Fibroblast of skin of abdomen (primary cell): ENCODE results near the gene MAP3K9.
"Not testable (repeated sequence)": the region's sequence is repeated elsewhere in the genome, so short reads cannot be mapped to it uniquely, and the experiment has no call there.

Source experiments
- DNase-seq: peaks from one replicate; pipeline ENCODE4 v3.0.0-alpha.2; 2013

The MAP3K9 gene

GRCh38 chr14:70723276-70723675, 86.0 kb downstream of the MAP3K9 start:
- DNase-seq = no peak

DNA sequence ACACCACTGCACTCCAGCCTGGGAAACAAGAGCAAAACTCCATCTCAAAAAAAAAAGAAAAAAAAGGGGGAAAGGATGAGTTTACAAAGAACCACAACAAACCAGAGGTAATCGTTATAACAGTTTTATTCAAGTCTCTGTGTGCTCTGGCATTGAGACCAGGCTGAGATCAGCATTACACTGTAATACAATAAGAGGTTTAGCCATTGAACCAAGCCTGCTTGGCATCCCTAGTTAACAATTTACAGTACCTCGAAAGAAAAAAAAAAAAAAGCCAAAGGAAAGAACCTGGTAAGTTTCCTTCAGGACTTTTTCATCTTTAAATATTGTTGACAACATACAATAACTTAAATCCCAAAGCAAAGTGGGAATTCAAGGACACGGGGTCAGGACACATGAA, 86.9 kb downstream of the MAP3K9 start:
- no peak for DNase-seq

DNA sequence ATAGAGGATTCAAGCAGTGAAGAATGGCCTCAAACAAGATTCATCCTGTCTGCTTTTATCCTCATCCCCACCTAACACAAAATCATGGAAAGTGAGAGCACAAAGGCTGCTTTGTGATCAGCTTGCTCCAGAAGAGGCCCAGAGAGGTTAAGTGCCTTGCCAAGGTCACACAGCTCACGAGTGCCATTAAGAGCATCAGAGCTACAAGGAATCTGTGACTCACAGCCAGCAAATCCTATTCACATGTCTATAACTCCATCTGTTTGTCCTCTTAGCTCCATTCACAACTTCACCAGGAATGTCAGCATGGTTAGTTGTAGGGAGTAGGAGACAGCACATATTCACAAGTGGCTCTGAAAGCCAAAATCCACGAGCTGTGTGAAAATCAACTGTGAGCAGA, 87.8 kb downstream of the MAP3K9 start:
- no peak for DNase-seq

- no peak for DNase-seq
Observed at GRCh38 chr14:70718383-70719118, 90.8 kb downstream of the MAP3K9 start.

GRCh38 chr14:70716958-70717357, 92.4 kb downstream of the MAP3K9 start:
- DNase-seq = no peak

GRCh38 chr14:70716483-70716882, 92.8 kb downstream of the MAP3K9 start:
- no peak for DNase-seq

DNA sequence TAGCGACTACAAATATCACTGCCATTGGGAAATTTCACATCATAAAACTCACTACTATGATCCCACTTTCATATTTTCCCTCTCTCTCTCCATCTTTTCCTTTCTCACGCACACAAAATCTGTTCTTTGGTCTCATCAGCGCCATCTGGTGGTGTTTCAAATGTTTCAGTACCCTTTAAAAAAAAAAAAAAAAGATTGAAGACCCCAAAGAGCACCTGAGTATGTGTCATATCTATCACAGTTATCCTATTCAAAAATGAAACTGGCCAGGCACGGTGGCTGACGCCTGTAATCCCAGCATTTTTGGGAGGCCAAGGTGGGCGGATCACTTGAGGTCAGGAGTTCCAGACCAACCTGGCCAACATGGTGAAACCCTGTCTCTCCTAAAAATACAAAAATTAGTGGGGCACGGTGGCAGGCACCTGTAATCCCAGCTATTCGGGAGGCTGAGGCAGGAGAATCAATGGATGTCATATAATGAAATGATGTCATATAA, 95.2 kb downstream of the MAP3K9 start:
- peak; percentile 55 for DNase-seq

GRCh38 chr14:70713511-70713916, 95.8 kb downstream of the MAP3K9 start:
- DNase-seq = no peak

DNA sequence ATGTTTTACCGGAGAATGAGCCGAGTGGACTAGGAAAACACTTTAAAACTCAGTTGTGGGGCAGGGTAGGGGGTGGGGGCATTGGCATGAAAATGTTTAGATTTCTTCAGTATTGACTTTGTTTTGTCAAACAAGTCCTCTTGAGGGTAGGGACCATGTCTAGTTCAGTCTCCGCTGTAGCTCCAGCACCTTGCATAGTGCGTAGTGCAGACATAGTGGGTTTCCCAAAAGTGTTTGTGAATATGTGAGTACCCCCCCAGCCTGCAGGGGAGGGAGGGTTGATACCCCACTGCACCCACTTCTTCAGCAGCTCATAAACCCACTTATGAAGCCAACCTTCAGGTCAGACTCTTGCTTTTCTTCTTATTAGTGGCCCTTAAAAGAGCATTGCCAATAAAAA, 96.2 kb downstream of the MAP3K9 start:
- DNase-seq = no peak

DNA sequence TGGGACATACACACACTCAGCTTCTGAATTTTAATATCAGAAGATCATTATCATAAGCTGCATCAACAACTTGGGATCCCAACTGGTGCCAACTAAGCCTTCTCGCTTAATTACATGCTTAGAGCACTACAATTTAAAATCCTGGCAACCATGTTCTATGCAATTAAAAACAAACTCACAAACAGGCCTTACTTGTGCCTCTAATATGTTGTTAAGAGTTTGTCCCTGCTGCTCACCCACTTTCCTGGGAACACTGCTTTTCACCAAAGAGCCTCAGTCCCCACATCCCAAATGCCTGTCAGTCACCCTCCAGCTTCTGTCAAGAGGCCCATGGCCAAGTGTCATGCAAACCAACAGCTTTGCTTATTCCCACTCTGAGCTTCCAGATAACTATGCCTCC, 97.9 kb downstream of the MAP3K9 start:
- DNase-seq = no peak

DNA sequence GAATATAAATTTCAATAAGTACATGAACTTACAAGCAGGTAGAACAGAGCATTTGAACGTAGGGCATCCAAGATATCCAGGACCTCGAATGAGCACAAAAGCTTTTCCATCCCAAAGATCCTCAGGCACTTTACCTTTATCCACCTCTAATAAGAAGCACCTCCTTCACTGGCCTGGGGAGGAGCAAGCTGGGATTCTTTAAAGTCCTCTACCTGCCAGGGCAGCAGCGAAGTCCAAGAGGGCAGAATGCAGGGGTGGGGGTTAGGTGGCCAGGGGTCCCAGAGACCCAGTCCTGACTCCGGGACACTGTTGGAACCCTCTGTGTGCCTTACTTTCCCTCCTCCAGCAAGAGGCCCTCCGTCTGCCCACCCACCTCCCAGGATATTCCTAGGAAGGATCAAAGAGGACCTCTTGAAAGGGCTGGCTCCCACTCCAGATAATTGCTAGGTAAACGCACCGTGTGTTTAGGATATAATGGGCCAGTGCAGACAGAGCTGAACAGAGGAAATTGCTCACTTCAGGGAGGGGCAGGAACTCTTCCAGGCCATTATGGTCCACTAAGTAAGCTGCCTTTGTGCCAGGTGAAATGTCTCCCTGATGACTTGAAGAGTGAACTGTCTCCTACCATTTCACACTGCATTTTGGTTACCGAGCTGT, 99.5 kb downstream of the MAP3K9 start:
- no peak for DNase-seq

DNA sequence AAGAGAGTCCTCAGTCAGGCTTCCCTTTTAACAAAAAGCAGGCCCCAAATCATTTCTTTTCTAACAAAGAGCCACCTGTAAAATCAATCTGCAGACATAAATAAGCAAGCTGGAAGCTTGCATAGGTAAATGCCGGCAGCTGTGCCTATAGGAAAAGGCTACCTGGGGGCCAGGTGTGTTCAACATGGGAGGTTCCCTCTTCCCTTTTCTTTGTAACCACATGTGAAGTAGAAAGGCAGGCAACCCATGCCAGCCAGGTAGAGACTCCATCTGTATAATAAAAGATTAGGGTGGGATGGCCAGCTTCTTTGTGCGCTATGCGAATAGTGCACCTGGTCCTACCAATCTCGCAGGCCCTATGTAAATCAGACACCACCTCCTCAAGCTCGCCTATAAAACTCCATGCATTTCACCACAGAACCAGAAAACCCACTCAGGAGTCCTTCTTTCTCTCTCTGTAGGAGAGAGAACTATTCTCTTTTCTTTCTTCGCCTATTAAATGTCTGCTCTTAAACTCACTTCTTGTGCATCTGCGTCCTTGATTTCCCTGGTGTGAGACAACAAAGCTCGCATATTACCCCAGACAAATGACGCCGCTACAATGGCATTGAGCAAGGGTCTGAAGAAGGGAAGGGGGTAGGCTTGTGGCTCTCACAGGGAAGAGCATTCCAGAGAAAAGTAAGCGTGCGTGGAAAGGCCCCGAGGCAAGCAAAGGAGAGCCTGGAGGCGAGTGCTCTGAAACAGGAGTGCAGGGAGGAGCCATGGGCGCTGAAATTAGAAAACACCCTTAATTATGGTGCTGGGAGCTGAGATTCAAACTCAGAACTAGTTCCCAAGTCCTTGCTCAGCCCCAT, 100.4 kb downstream of the MAP3K9 start:
- DNase-seq = no peak

GRCh38 chr14:70707138-70708038, 101.9 kb downstream of the MAP3K9 start:
- peak; percentile 48 for DNase-seq

- DNase-seq = no peak
Observed at GRCh38 chr14:70706177-70706576, 103.1 kb downstream of the MAP3K9 start.

- DNase-seq = no peak
Observed at GRCh38 chr14:70704960-70705359, 104.4 kb downstream of the MAP3K9 start.

DNA sequence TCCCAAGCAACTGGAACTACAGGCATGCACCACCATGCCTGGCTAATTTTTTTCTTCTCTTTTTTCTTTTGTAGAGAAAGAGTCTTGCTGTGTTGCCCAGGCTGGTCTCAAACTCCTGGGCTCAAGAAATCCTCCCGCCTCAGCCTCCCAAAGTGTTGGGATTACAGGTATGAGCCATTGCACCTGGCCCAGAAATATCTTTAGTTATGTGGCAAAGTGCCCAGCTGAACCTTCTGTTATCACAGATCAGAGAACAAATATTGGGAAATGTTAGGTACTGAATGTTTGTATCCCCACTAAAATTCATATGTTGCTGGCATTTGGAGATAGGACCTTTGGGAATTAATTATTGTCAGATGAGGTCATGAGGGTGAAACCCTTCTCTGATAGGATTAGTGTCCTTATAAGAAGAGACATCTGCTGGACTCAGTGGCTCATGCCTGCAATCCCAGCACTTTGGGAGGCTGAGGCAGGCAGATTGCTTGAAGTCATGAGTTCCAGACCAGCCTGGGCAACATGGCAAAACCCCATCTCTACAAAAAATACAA, 105.6 kb downstream of the MAP3K9 start:
- DNase-seq = not testable (repeated sequence)

DNA sequence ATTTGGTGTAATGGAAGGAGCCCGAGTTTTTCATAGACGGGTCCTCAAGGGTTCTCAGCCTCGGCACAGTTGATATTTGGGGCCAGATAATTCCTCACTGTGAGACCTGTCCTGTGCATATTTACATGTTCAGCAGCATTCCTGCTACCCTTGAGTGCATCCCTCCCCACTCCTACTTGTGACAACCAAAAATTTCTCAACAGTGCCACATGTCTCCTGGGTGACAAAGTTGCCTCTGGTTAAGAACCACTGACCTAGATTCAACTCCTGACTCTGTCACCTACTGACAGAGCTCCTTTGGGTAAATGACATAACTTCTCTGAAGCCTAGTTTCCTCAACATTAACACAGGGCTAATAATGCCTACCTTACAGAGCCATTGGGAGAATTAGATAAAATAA, 107.2 kb downstream of the MAP3K9 start:
- DNase-seq = no peak

DNA sequence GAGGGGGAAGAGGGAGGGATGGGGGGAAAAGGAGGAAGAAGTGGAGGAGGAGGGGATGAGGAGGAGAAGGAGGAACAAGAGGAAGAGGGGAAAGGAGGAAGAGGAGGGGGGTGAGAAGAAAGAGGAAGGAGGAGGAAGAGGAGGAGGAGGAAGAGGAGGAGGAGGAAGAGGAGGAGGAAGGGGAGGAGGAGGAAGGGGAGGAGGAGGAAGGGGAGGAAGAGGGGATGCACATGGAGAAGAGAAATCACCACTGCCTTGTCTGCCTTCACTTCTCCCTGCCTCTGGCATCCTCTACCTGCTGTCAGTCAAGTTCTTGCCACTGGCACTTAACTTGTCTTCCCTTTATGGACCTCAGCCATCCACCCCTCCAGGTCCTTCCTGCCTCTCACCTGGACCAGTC, 107.7 kb downstream of the MAP3K9 start:
- DNase-seq = no peak

GRCh38 chr14:70700955-70701585, 108.2 kb downstream of the MAP3K9 start:
- DNase-seq = no peak

DNA sequence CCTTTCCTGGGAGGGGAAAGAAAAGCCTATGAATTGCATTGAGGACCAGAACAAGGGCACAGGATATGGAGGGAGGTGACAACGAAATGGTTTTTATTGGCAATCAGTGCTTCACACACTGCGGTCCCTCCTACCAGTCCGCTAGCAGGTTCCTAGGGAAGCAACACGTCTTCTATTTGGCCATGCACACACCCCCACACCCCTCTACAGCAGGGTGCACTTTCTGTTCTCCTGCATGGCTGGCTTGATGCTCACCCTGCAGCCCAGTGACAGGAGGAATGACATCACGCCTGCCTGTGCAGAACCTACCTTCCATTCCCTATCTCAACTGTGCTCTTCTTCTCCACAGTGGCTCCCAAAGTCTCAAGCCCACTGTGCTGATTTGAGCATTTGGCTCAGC, 109.7 kb downstream of the MAP3K9 start:
- no peak for DNase-seq

DNA sequence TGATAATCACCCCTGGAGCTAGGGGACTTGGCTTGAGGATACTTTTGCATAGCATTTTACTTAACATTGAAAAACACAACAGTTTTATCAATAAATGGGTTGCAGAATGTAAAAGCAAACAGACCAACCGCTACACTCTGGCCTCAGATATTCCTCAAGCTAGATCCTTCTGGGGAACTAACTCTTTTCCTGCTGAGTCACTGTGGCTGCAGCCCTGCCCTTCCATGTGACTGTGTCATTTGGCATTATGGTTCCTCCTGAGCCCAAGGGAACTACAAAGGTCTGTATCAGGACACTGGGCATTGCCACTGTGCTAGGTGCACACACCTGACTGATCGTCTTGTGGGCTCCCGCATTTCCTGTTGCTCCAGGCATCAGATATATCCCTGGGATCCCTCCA, 111.0 kb downstream of the MAP3K9 start:
- DNase-seq = no peak
